Left ventricle myocardium superior (tissue), 1 donor: ENCODE results near the gene IDS. TPM values are rescaled to one million over a fixed set of nuclear protein-coding genes. Genes with fewer than 3 reads are reported as not detected.
"Not testable (repeated sequence)": the region's sequence is repeated elsewhere in the genome, so short reads cannot be mapped to it uniquely, and the experiment has no call there.

ENCODE experiments used
- ATAC-seq: fragments of 200-7000 bp; cut with Tn5 transposase; one replicate; pipeline ENCODE4 v1.9.1; 2020; ENCODE audit warnings: mild to moderate bottlenecking, moderate library complexity
- DNase-seq: peaks from one replicate; pipeline ENCODE4 v3.0.0-alpha.2; 2020
- intact Hi-C: fragments of 100-400 bp; cut with micrococcal nuclease; formaldehyde crosslinking; loops from one replicate; pipeline ENCODE4 v1.11.0; 2022
- long read RNA-seq: library from polyadenylated mRNA; unstranded; transcript quantifications from one replicate; pipeline ENCODE4 v2.0.0, GENCODE V29; 2021
- total RNA-seq: library from RNA; stranded (reverse); fragmentation: NEBNext Ultra II Directional; extraction: Animal tissue kit (Norgen Biotek cat#: 25700); gene quantifications from one replicate; pipeline ENCODE4 v1.2.1, GENCODE V29; 2021
- donor health status: DM: no; HTN: yes; CAD: no; lungs with severe emphysema.

Gene IDS, protein sequence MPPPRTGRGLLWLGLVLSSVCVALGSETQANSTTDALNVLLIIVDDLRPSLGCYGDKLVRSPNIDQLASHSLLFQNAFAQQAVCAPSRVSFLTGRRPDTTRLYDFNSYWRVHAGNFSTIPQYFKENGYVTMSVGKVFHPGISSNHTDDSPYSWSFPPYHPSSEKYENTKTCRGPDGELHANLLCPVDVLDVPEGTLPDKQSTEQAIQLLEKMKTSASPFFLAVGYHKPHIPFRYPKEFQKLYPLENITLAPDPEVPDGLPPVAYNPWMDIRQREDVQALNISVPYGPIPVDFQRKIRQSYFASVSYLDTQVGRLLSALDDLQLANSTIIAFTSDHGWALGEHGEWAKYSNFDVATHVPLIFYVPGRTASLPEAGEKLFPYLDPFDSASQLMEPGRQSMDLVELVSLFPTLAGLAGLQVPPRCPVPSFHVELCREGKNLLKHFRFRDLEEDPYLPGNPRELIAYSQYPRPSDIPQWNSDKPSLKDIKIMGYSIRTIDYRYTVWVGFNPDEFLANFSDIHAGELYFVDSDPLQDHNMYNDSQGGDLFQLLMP
- 88.7 TPM for total RNA-seq
- long read RNA-seq, full-length matches to known transcripts, result 16 of 67 reads
- long read RNA-seq, partial matches to known transcripts, result 12 of 67 reads
- long read RNA-seq, other reads (novel, unspliced or antisense), result 39 of 67 reads

DNA sequence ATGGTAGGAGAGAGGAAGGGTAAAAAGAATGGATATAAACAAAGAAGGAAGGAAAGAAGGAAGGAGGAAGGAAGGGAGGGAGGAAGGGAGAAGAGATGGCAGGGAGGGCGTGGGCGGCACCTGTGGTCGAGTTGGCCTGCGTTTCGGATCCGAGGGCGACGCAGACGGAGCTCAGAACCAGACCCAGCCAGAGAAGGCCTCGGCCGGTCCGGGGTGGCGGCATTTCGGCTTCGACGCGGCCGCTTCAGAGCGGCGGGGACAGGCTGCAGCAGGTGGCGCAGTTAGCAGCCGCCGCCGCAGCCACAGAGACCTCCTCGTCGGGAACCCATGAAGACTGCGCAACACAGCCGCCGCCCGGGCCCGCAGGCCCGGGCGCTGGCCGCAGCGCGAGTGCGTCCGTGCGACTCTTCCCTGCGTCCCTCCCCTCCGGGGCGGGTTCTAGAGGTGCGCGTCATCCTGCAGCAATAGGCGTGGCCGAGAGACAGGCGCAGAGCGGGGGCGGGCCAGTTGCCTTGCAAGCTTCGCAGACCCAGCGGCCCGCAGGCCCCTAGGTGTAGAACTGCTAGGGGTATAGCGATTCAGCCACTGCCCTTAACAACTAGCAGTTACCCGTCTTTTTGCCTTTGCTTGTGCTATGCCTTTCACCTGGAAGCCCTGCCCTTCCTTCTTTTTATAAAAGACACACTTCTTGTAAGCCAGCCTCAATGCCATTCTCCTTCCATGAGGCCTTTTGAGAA is at the start of gene IDS:
IDS (minus strand) TSS at position 392 of the 737 bp plus-strand sequence; CDS start at position 223, 169 bp downstream.
- intact Hi-C loops, result no loop called here
- DNase-seq (peak; percentile 93), ATAC-seq (peak; percentile 98)

DNA sequence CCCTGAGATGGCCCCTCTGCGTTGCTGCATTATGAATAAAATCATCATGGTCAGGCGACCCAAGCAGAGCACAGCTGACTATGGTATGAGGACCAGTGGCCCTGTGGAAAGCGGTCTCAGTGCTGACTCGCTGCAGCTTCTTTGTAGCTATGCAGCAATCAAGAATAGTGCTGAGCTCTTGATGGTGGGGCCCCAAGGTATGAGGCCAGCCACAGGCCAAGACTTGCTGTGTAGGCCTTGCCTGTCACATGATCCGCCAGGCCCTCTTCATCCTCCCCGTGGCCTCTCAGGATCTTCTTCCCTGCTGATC is 46.8 kb upstream of the IDS start:
- ATAC-seq, DNase-seq, intact Hi-C loops: not testable (repeated sequence)

DNA sequence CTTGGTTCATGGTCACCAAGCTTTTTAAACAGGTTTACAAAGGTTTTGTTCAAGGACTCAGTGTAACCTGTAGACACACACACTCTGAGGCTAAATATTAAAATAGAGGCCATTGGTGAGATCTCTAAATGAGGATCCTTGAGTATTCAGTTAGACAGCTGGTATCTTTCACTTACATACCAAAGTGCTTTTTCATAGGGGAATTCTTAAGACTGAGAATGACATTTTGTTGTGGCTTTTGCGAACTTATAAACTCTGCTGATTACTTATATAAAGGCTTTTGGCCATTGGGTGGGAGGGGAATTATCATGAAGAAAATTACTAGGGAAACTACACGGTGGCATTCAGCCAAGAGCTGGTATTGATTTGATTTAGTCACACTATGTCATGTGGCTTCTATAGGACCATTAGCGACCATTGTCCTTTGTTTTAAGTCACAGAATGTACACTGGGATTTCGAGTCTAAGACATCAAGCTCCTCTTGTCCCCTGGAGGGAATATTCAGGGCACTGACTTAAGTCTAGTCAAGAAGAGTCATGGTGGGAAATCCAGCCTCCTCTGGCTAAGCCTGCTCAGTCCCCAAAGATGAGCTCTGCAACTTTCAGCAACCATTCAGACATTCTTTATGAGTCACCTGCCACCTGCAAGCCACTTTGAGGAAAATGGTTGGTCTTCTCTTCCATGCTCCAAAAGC is 46.3 kb upstream of the IDS start:
- ATAC-seq, DNase-seq, intact Hi-C loops: not testable (repeated sequence)

DNA sequence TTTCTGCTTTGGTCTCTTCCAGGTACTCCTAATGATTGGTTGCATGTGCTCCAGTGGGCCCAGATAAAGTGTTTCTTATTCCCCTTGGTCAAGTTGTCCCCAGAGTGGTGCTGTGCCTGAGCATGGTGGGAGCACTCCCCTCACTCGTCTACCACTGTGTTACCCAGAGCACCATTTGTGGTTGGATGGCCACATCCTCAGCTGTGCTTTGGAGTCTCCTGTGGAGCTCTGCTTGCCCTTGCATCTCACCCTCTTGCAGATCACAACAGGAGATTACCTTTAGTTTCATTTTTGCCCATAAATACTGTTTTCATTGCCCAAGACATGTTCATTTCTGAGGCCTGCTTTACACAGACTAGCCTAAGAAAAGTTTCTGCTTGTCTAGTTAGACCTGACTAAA is 45.3 kb upstream of the IDS start:
- ATAC-seq, DNase-seq, intact Hi-C loops: not testable (repeated sequence)

DNA sequence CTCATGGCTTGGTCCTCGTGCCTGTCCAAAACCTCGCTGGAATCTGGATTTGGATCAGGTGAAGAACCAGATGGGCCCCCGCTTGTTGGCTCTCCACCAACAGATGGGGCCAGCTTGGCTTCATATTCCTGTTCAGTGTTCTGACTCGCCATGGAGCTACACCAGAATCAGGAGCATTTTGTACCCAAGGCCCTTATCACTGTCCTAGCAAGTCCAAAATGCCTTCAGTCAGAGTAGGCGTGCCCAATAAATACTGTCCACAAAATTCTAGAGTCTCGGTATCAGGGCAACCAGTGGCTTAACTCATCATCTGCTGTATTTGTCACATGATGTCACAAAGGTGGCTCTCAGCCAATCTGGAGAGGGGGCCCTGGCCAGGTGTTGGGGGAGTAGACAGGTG is 44.6 kb upstream of the IDS start, which contains the start of gene HSFX3:
HSFX3 (minus strand) TSS at position 224 of the 400 bp plus-strand sequence; CDS start at position 152, 72 bp downstream.
- DNase-seq, intact Hi-C loops: not testable (repeated sequence)
- ATAC-seq, result peak; percentile 32

DNA sequence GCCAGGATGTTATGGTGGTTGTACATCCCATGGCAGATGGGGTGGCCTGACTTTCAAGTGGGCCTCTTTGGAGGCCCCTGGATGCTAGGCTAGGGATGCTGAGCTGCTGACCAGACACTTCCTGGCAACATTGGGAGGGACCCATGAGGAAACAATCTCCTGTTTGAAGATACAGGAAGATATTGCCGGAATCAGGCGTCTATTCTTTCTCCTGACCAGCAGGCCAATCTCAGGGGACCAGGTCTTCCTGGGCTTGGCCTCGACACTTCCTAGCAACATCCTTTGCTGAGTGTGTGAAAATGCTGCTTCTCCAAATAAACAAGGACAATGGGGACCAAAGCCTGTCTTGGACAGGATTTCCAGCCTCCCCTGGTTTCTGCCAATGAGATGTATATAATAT is 42.7 kb upstream of the IDS start:
- ATAC-seq, DNase-seq, intact Hi-C loops: not testable (repeated sequence)

DNA sequence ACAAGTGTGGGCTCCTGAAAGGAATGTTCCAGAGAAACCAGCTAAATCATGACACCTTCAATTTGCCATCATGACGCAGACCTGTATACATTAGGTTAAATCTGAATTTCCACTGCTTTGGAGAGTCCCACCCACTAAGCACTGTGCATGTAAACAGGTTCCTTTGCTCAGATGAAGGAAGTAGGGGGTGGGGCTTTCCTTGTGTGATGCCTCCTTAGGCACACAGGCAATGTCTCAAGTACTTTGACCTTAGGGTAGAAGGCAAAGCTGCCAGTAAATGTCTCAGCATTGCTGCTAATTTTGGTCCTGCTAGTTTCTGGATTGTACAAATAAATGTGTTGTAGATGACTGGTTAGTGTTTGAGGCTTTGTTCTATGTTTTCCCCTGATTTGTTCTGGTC is 41.9 kb upstream of the IDS start:
- intact Hi-C loops, DNase-seq, ATAC-seq: not testable (repeated sequence)

DNA sequence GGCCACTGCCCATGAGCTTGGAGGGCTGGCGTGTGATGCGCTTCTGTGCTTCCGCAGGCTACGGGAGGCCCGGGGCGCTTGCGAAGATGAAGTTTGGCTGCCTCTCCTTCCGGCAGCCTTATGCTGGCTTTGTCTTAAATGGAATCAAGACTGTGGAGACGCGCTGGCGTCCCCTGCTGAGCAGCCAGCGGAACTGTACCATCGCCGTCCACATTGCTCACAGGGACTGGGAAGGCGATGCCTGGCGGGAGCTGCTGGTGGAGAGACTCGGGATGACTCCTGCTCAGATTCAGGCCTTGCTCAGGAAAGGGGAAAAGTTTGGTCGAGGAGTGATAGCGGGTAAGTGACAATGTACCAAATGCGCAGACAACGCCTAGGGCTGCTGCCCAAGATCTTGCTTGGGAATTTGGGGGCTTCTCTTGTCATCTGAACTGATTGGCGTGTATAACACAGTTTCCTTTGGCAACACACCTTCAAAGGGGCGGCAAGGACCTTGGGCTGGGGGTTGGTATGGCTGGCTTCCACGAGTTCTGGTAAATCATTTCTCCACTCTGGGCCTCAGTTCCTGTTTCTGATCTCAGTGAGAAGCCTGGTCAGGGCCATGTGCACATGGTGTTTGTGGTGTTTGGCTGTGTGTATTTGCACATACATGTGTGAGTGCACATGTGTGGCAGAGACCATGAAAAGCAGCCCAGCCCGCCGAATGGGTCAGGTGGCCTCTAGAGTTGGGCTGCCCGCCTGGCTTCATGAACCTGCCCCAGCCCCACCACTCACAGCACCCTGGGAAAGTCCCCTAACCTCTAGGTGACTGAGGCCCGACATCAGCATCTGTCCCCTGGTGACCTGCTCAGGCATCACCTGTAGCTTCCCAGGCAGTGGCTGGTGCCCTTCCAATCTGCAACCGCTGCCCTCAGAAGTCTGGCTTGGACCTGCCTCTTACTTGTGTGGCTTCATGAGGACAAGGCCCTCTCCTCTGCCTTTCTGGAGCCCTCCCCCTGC is 40.7 kb upstream of the IDS start:
- ATAC-seq, intact Hi-C loops: not testable (repeated sequence)

DNA sequence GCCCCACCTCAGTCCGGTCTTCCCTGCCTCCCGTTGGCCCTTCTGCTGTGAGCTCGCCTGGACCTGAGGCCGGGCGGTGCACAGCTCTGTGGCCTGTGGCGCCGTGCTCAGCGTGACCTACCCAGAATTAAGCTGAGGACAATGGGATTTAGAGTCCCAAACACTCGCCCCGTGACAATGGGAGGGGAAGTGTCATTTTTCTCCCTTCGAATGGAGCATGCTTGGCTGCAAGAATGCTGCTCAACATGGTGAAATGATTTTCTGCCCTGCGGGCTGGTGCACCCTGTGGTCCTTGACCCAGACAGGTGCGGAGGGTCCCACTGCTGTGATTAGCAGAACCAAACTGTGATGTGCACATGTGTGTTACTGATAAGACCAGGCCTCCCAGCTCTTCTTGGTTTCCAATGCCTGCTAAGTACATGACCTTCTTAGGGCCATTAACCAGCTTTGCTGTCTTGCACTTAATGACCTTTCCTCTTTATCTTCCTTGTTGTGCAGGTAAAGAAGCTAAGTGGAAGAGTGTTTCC is 36.5 kb upstream of the IDS start:
- DNase-seq, result no peak

More for the DNA sequence above, 40.7 kb upstream of the IDS start:
- DNase-seq, result peak; percentile 25

DNA sequence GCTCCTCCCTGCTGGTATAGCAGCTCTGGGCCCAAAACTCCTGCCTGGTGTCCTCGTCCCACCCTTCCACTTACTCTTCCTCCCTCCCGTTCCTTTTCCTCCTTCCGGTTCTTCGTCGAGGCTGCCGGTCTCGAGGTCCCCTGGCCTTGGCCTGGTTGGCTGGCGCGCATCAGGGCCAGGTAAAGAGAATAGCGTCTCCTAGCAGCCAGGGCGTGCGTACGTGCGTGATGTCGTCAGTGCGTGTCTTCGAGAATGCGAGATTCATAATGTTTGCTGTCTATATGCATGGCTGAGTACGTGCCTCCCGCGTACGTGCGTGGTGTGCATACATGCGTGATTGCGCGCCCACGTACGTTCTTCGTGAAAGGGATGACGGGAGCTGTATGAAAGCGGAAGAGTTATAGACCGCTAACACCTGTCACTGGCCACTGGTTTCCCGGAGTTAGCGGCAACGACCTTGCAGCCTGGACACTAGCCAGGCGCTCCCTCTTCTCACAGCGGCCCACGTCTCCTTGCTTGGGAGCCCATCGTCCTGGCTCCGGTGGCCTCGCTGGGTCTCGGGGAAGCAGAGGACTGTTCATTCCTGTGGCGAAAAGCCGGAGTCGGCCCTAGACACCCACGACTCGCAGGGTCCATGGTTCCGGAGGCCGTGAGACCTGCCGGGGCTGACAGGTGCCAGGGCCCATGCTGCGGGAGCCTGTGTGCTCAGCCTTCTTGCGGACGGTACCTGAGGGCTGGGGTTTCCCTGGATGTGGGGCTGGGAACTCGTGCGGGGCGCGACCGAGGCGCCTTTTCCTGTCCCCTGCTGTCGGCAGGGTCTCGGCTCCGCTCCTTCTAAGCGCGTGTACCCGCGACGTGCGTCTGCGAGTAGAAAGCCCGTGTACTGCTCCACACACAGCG is 35.8 kb upstream of the IDS start, which contains the start of gene EOLA1:
EOLA1 (plus strand) TSS at position 392 of the 900 bp plus-strand sequence. CDS start 4,619 bp downstream, outside the sequence.
- peak; percentile 90 for DNase-seq
- peak; percentile 65 for ATAC-seq
- intact Hi-C loops, result no loop called here

More for the DNA sequence above, 36.5 kb upstream of the IDS start:
- ATAC-seq, result no peak
- intact Hi-C loops, result no loop called here

DNA sequence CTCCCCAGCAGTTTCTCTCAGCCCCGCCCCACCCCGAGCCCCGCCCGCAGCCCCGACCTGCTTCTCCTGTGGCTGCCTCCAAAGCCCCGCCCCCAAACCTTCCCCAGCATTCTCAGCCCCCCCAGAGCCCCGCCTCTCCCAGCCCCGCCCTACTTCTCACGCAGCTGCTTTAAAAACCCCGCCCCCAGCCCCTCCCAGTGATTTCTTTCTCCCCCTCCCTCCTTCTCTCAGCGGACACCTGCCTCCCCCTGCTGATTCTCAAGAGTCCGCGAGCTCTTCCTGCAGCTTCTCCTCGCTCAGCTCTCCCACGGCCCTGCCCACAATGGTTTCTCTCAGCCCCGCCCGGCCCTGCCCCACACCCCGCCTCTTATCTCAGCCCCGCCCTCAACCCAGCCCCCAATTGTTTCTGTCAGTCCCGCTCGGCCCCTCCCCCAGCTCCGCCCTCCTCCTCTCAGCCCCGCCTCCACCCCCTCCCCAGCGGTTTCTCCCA is 35.1 kb upstream of the IDS start:
- ATAC-seq (peak; percentile 81), DNase-seq (peak; percentile 94)
- intact Hi-C loops, result no loop called here

DNA sequence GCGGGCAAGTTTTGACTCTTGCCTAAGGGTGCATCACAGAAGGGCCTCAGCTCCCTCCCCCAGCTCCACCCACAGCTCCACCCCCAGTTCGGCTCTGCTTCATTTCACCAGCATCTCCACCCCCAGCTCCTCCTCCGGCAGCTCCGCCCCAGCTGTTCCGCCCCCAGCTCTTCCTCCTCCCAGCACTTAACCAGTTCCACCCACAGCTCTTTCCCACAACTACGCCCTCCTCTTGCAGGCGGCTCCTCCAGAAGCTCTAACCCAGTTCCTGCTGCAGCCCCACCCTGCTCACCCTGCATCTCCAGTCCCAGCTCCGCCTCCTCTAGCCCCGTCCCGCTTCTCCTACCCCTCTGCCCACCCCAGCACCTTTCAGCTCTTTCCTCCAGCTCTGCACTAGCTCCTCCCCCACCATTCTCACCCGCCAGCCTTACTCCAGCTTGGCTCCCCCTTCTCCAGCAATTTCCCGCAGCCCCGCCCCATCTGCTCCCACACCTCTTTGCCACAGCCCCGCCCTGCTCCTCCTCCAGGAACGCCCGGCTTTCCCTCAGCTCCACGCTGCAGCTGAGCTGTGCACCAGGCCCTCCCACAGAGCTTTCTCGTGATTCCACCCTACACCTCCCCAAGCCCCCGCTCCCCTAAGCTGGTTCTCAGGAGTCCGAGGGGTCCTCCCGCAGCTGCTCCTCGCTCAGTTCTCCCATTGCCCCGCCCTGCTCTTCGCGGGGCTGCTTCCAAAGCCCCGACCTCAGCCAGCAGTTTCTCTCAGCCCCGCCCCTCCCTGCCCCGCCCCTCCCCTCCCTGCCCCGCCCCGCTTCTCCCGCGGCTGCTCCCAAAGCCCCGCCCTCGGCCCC is 34.4 kb upstream of the IDS start:
- intact Hi-C loops, result no loop called here
- DNase-seq, result peak; percentile 90
- ATAC-seq, result peak; percentile 75

DNA sequence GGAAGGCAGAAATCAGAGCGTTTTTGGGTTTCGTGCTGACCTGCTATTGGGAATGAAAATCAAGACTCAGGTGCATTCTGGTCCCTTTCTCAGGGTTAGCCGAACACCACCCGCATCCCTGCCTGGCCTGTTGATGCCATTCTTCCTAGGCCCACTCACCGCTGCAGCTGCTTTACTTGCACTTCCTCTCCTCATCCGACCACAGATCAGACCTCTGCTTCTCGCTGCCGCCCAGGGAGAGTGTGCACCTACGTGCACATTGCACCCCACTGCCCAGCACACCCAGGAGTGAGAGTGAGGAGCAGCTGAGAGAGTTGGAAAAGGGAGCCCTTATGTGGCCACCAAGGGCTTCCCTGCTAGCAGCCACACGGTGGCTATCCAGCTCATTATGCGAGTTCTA is 32.4 kb upstream of the IDS start:
- intact Hi-C loops, DNase-seq, ATAC-seq: not testable (repeated sequence)

DNA sequence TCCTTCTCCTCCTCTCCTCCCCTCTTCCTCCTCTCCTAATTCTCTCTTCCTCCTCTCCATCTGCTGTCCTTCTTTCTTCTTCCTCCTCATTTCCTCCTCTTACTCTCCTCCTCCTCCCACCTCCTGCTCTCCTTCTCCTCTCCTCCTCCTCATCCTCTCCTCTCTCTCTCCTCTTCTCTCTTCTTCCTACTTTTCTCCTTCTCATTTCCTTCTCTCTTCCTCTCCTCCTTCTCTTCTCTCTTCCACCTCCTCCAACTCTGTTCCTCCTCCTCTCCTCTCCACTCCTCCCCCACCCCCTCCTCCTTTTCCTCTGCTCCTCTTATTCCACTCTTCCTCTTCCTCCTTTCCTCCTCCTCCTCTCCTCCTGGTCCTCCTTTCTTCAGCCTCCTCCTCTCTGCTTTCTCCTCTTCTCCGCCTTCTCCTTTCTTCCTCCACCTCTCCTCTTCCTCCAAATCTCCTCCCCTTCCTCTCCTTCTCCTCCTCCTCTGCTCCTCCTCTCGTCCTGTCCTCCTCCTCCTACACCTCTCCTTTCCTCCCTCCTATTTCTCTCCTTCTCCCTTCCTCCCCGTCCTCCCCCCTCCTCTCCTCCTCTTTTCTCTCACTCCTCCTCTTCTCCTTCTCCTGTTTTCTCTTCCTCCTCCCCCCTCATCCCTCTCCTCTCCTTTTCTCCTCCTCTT is 30.0 kb upstream of the IDS start:
- DNase-seq, ATAC-seq, intact Hi-C loops: not testable (repeated sequence)

DNA sequence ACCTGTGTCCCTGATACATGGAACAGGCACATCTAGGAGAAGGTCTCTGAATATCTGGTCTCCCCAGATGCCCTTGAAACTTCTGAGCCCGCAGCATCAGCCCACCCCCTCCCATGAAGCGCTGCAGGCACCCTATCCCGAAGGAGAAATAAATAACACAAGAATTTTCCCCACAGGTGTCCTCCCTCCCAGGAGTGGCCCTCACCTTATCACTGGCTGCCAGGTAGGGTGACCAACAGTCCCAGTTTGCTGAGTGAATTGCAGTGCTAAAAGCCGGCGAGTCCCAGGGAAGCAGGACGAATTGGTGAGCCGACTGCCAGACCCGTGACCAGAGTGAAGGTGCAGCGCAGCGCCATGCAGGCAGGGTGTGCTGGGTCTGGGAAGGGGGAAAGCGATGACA is 28.9 kb upstream of the IDS start:
- intact Hi-C loops, ATAC-seq: not testable (repeated sequence)

More for the DNA sequence above, 28.9 kb upstream of the IDS start:
- not testable (repeated sequence) for DNase-seq
